Endodermal cell (in vitro differentiated cells): ENCODE data around the gene NECAB2. TPM values are rescaled to one million over a fixed set of nuclear protein-coding genes. Genes with fewer than 3 reads are reported as not detected.

Experiments used
- DNase-seq: peaks from one replicate; pipeline ENCODE4 v3.0.0-alpha.2; 2017
- H3K27ac ChIP-seq: 2 replicates; pipeline ENCODE4 v1.5.1; 2013; ENCODE audit warnings: mild to moderate bottlenecking, low read depth, low read length, moderate library complexity
- H3K27me3 ChIP-seq: 2 replicates; pipeline ENCODE4 v1.6.1; 2013; ENCODE audit warnings: mild to moderate bottlenecking, low read length, moderate library complexity; ENCODE audit not compliant: insufficient read depth, control insufficient read depth, poor library complexity, severe bottlenecking
- H3K36me3 ChIP-seq: 2 replicates; pipeline ENCODE4 v1.7.0; 2013; ENCODE audit warnings: mild to moderate bottlenecking, low read length, moderate library complexity; ENCODE audit not compliant: control insufficient read depth, insufficient read depth
- H3K4me1 ChIP-seq: one replicate; pipeline ENCODE4 v1.7.0; 2013; ENCODE audit warnings: low read length; ENCODE audit not compliant: control insufficient read depth, insufficient read depth
- H3K4me3 ChIP-seq: 2 replicates; pipeline ENCODE4 v1.5.1; 2013; ENCODE audit warnings: mild to moderate bottlenecking, low read length, moderate library complexity
- H3K9ac ChIP-seq: 2 replicates; pipeline ENCODE4 v1.6.1; 2013; ENCODE audit warnings: mild to moderate bottlenecking, low read length, moderate library complexity; ENCODE audit not compliant: poor library complexity, severe bottlenecking; ENCODE audit errors: extremely low read depth
- H3K9me3 ChIP-seq: 2 replicates; pipeline ENCODE4 v1.6.1; 2013; ENCODE audit warnings: mild to moderate bottlenecking, low read length, moderate library complexity; ENCODE audit not compliant: control insufficient read depth
- H3K27ac Mint-ChIP-seq: 2 replicates; pipeline ENCODE4 v1.8.0; 2020; ENCODE audit warnings: mixed read lengths
- H3K27me3 Mint-ChIP-seq: 2 replicates; pipeline ENCODE4 v1.8.0; 2021; ENCODE audit warnings: mild to moderate bottlenecking, mixed read lengths; ENCODE audit not compliant: insufficient read depth
- H3K36me3 Mint-ChIP-seq: 2 replicates; pipeline ENCODE4 v1.8.0; 2020; ENCODE audit warnings: low read depth, mixed read lengths
- H3K4me1 Mint-ChIP-seq: 2 replicates; pipeline ENCODE4 v1.8.0; 2020; ENCODE audit warnings: mixed read lengths
- H3K4me3 Mint-ChIP-seq: 2 replicates; pipeline ENCODE4 v1.8.0; 2020; ENCODE audit warnings: mild to moderate bottlenecking, moderate library complexity, mixed read lengths
- H3K9me3 Mint-ChIP-seq: 2 replicates; pipeline ENCODE4 v1.8.0; 2020; ENCODE audit warnings: mild to moderate bottlenecking, mixed read lengths
- WGBS, 2 experiments: methylation state at CpG; one replicate each; pipeline versions ENCODE4 v1.1.5 to v1.1.7; 2013; ENCODE audit warnings: missing lambda C conversion rate in 2 of 2, mixed read lengths in 1 of 2; ENCODE audit not compliant: insufficient coverage in 1 of 2, insufficient read length in 1 of 2; 5-methylcytosine and 5-hydroxymethylcytosine counted together
- total RNA-seq, 2 donors: library from RNA; stranded (reverse); fragmentation: NEBNext Ultra II Directional in 1 of 2; extraction: Animal tissue kit (Norgen Biotek cat#: 25700) in 1 of 2; gene quantifications; 2 replicates in 1 of 2; 3 replicates in 1 of 2; pipeline ENCODE4 v1.2.1, GENCODE V29; 2021
- TF ChIP-seq, protein P1 (sequence below): fragments of 200-600 bp; sonication (generic); conservative IDR thresholded peaks from 2 replicates; pipeline ENCODE4 v1.5.0; 2021; ENCODE audit warnings: antibody characterized with exemption, mild to moderate bottlenecking

The NECAB2 gene
- total RNA-seq, 2 donors from 2014 or later: 2.7 to 3.3 TPM

DNA sequence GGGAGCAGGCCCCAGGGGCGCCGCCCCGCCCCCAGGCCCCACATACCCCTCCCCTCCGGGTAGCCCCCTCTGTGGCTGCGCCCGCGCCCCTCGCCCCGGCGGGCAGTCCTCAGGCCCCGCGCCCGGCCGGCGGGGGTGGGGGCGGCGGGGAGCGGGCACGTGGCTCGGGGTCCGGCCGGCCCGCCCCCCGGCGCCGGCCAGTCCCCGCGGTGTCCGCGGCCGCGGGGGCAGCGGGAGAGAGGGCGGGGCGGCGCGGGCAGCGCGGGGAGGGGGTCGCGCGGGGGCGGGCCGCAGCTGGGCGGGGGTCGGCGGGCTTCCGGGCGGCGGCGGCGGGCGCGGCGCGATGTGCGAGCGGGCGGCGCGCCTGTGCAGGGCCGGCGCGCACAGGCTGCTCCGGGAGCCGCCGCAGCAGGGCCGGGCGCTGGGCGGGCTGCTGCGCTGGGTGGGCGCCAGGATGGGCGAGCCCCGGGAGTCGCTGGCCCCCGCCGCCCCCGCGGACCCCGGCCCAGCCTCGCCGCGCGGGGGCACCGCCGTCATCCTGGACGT is 335 bp downstream of the NECAB2 start:
- peaks cover 15% of the 10 kb centered on the region for H3K27me3 Mint-ChIP-seq
- peak overlapping the region; percentile 60 for H3K4me3 Mint-ChIP-seq

DNA sequence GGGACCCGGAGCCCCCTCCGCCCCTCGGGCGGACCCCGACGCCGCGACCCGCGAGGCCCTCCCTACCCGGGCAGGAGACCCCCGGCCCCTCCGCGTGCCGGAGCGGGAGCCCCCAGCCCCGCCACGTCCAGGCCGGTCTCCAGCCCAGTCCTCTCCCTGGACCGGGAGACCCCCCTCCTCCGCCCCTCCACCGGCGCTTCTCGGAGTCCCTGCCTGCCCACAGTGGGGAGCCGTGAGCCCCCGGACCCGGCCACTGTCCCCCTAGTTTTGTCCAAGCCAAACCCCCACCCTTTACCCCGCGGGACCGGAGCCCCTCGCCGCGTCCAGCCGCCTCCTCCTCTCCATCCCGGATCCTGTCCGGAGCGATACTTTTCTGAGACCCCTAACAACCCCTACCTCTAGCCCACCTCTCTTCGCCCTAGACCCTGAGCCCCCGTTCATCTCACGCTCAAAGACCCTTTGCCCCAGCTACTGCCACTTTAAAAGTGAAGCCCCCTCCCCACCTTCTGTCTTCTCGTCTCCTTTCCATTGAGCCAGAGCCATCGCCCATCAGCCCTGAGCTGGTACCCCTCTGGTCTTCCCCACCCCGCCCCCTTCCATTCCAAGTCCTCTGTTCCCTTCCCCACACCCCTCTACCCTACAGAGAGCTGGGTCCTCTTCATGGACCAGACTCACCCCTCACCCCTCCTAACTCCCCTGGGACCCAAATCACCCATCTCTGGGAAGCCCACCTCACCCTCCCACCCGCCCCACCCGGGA is 1.0 kb downstream of the NECAB2 start:
- no peaks in the 10 kb centered on the region for H3K9me3 Mint-ChIP-seq
- peak overlapping the region; percentile 59 for H3K4me3 Mint-ChIP-seq
- no peaks in the 10 kb centered on the region for H3K4me1 Mint-ChIP-seq
- Histone ChIP-seq H3K27ac (no peak overlapping the region), H3K27me3 (peaks cover 13% of the 10 kb centered on the region), H3K9ac (no peak overlapping the region), H3K4me3 (no peak overlapping the region), H3K36me3 (no peaks in the 10 kb centered on the region), H3K9me3 (no peaks in the 10 kb centered on the region), H3K4me1 (no peaks in the 10 kb centered on the region)
- H3K36me3 Mint-ChIP-seq: no peaks in the 10 kb centered on the region
- TF ChIP-seq, protein P1, sequence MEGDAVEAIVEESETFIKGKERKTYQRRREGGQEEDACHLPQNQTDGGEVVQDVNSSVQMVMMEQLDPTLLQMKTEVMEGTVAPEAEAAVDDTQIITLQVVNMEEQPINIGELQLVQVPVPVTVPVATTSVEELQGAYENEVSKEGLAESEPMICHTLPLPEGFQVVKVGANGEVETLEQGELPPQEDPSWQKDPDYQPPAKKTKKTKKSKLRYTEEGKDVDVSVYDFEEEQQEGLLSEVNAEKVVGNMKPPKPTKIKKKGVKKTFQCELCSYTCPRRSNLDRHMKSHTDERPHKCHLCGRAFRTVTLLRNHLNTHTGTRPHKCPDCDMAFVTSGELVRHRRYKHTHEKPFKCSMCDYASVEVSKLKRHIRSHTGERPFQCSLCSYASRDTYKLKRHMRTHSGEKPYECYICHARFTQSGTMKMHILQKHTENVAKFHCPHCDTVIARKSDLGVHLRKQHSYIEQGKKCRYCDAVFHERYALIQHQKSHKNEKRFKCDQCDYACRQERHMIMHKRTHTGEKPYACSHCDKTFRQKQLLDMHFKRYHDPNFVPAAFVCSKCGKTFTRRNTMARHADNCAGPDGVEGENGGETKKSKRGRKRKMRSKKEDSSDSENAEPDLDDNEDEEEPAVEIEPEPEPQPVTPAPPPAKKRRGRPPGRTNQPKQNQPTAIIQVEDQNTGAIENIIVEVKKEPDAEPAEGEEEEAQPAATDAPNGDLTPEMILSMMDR: no peak
- WGBS, 2 experiments: 7 to 26% methylated on average over 3 to 43 of the region's 45 CpGs
- peaks cover 15% of the 10 kb centered on the region for H3K27me3 Mint-ChIP-seq
- peak; percentile 68 for DNase-seq
- H3K27ac Mint-ChIP-seq: no peak overlapping the region

More for the DNA sequence above, 335 bp downstream of the NECAB2 start:
- Histone ChIP-seq H3K4me1 (no peaks in the 10 kb centered on the region), H3K9me3 (no peaks in the 10 kb centered on the region), H3K27ac (no peak overlapping the region), H3K4me3 (no peak overlapping the region), H3K36me3 (no peaks in the 10 kb centered on the region), H3K27me3 (peaks cover 13% of the 10 kb centered on the region), H3K9ac (no peak overlapping the region)
- Mint-ChIP-seq H3K36me3 (no peaks in the 10 kb centered on the region), H3K4me1 (no peaks in the 10 kb centered on the region), H3K27ac (no peak overlapping the region), H3K9me3 (no peaks in the 10 kb centered on the region)
- DNase-seq: no peak
- TF ChIP-seq, protein P1: no peak
- 0% methylated on average over 86 of the region's 87 CpGs; no CpG with 5 or more reads in 1 of the 2 experiments for WGBS, 2 experiments

DNA sequence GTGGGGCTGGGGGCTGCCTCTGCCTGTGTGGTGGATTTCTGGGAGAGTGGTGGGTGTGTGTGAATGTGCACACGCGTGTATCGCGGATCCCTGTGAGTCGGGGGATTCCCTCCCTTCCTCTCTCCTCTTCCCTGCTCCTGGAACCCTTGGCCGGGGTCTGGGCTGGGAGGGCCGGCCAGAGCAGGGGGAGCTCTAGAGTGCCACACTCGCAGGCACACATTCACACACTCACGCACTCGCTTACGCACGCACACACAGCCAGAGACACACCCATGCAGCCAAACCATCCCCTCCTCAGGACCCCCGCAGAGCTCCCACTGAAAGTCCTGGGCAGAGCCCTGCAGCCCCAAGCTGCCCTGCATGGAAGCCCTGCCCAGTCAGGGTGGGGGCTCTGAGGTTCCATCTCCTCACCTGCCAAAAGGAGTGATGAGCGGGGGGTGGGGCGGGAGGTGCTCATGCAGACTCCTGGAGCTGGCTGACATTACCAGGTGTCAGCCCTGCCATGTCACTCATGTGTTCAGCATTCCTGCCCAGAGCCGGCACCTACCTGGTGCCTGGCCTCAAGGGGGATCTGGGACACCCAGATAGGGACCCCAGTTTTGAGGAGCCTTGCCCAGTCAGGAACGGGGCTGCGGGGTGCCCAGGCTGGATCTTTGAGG is 1.9 kb downstream of the NECAB2 start:
- Histone ChIP-seq H3K4me1 (no peaks in the 10 kb centered on the region), H3K36me3 (no peaks in the 10 kb centered on the region), H3K4me3 (no peak overlapping the region), H3K27me3 (peaks cover 13% of the 10 kb centered on the region), H3K9ac (no peak overlapping the region), H3K27ac (no peak overlapping the region), H3K9me3 (no peaks in the 10 kb centered on the region)
- Mint-ChIP-seq H3K9me3 (no peaks in the 10 kb centered on the region), H3K27ac (no peak overlapping the region), H3K4me3 (peak overlapping the region; percentile 59), H3K27me3 (peaks cover 20% of the 10 kb centered on the region), H3K4me1 (no peaks in the 10 kb centered on the region), H3K36me3 (no peaks in the 10 kb centered on the region)
- WGBS, 2 experiments: 70 to 82% methylated on average over 3 to 18 of the region's 18 CpGs
- TF ChIP-seq, protein P1: no peak
- no peak for DNase-seq
